GM18861 (cell line): ENCODE data around the gene CHRNA4.
"Not testable (repeated sequence)": the region's sequence is repeated elsewhere in the genome, so short reads cannot be mapped to it uniquely, and the experiment has no call there.

Experiments
- ATAC-seq: cut with Tn5 transposase; IDR thresholded peaks from one replicate; pipeline ENCODE4 v1.9.1; 2021; ENCODE audit not compliant: unreplicated experiment

Gene CHRNA4

GRCh38 chr20:63350597-63351325, 10.4 kb downstream of the CHRNA4 start:
- no peak for ATAC-seq

GRCh38 chr20:63350196-63350595, 11.0 kb downstream of the CHRNA4 start:
- no peak for ATAC-seq

- no peak for ATAC-seq
These were observed 11.6 kb downstream of the CHRNA4 start for GRCh38 chr20:63349516-63349895.

DNA sequence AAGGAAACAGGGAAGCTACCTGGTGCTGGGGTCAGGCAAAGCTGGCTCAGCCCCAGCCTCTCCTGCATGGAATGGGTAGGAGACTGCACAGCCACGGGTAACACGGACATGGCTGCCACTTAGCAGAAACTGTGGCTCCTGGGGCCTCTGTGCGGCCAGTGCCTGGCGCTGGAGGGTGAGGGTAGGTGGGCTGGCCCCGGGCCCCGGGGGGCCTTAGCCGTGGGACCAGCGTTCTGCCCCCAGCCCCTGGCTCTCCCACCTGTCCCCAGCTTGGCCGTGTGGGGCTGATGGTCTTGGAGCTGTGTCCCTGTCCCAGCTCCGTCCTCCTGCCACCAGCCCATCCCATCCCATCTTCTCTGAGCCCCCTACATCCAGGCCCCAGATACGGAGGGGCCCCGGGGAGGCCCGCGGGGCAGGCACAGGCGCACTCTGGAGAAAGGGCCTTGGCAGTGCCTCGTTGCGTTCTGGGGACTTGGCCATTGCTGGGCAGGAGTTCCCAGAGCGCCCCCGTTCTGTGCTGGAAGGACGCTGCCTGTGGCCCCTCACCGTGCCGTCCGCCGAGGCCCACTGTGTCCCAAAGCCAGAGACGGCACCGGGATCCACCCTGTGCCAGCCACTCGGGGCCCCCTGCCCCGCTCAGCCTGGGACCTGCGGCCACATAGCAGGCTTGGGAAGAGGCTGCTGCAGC, 12.2 kb downstream of the CHRNA4 start:
- no peak for ATAC-seq

DNA sequence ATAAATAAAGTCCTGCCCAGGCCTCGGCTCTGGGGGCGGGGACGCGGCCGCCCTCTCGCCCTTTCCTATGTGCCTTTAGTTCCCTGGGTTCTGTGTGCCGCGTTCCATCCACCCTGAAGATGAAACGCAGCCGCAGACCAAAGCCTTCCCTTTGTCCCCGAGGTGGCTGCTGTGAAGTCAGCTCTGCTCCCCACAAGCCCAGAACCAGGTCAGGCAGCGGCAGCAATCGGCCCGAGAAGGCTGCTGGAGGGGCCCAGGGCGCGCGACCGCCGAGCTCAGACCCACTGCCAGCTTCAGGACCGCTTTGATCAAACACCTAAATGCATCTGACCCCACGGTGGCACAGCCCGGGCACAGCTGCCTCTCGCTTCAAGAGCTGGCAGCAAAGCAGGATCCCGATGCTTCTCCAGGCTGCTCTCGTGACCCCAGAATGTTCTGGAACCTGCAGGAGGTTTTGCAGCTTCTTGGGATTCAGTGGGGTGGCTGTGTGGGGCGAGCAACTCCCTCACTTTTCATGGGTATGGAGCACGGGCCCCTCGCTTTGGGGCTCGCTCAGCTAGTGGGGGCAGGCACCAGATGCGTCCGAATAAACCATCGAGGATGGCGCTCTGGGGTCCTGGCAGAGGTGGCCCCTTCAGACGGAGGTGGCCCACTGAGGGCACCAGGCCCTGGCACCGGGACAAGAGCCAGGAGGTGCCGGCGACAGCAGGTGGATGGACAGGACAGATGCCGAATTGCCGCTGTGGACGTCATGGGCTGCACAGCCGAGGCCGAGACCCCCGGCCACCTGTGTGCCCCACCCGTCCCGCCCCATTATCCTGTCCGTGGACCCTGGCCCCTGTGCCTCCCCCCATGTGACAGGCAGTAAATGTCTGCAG, 13.0 kb downstream of the CHRNA4 start:
- no peak for ATAC-seq

- no peak for ATAC-seq
These were observed 13.9 kb downstream of the CHRNA4 start for GRCh38 chr20:63347081-63347741.

DNA sequence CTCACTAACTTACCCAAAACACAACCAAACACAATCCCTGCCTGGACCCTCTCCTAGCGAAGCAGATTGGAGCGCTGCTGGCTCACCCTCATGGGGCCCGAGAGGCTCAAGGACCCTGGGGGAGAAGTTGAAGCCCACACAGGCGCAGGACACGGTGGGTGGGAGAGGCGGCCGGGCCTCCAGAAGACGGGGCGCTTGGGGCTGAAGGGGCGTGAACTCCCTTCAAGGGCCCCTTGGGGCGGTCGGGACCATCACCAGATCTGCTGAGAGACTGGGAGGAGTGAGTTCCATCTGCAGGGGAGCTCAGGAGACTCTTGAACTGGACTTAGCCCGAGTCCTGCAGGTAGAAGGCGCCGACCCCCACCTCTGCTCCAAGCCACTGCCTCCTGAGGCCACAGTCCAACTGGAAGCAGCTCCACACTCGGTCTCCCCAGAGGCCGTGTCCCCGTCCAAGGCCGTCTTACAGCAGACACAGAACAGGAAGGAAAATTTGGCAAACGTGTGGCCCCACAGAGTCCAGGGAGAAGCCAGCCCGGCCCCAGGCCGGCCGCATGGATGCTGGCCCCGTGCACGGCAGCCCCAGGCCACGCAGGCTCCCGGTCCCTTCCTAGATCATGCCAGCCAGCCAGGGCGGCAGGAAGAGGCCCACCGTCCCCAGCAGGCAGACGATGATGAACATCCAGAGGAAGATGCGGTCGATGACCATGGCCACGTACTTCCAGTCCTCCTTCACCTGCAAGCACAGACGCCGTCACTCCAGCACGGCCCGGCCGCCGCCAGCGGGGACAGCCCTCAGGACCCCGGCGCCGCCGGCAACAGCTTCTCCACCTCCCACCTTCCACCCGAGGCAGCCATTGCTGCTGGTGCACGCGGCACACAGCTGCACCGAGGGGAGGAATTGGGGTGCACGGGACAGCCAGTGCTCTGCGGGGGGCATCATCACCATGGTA, 14.7 kb downstream of the CHRNA4 start:
- no peak for ATAC-seq

DNA sequence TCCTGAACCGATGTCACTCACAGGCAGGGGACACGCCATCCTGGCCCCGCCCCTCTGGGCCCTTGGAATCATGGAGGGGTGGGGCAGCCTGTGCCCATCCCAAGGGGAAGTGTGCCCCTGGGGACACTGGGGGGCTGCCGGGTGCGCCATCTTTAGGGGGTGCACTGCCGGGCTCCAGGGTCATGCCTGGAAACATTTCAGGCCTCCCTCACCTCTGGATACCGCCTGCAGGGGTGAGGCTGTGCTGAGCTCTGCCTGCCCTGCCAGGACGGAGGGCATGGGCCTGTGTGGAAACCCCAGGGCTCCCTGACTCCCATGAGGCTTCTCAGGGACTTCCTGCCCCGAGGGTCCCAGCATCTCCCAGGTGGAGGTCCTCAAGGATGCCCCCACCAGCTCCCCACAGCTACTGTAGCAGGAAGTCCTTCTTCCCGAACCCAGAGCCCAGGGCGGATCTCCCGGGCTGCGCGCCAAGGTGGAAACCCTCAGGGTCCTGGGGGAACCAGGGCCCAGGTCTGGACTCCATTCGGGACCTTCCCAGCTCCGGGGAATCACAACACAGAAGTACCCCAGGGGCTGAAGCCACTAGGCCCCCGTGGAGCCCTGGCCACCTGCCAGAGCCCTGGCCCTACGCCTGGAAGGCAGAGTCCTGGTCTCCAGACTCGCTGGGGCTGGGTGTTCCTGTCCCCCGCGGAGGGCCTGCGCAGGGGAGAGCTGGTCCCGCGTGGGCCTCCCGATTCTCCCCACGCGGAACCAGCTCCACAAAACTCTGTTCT, 15.6 kb downstream of the CHRNA4 start:
- ATAC-seq = no peak

DNA sequence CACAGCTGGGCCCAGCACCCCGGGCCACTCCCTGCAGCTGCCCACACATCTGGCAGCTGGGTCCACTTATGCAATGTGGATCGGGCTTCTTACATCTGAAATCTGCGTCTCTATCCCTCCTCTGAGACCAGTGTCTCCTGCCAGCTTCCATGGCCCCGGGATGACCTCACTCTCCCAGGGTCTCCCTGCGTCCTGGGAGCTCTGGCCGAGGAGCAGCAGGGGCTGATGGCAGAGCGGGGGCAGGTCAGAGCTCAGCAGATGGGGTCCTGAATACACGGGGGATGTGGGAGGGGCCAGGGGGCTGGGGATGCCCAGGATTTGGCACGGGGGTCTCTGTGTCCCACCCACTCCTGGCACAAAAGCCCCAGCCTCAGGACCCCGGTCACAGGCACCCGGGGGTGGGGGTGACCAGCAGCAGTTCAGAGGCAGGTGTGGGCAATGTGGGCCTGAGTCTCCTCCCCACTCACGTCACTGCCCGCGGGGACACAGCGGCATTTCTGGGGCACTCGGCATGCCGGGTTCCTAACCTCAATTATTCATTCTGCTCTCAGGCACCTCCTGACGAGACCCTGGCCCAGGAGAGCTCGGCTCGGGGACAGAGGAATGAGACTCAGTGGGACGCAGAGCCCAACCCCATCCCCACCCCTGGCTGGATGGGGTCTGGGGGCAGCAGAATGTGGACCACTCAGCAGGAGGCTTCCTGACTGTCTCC, 16.4 kb downstream of the CHRNA4 start:
- no peak for ATAC-seq

GRCh38 chr20:63343460-63344445, 17.4 kb downstream of the CHRNA4 start:
- no peak for ATAC-seq

- ATAC-seq = no peak
These were observed 18.3 kb downstream of the CHRNA4 start for GRCh38 chr20:63342561-63343459.

DNA sequence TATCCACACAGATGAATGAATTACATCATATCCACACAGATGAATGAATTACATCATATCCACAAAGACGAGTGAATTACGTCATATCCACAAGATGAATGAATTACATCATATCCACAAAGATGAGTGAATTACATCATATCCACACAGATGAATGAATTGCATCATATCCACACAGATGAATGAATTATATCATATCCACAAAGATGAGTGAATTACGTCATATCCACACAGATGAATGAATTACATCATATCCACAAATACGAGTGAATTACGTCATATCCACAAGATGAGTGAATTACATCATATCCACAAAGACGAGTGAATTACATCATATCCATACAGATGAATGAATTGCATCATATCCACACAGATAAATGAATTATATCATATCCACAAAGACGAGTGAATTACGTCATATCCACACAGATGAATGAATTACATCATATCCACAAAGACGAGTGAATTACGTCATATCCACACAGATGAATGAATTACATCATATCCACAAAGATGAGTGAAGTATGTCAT, 20.9 kb downstream of the CHRNA4 start:
- ATAC-seq = not testable (repeated sequence)

- not testable (repeated sequence) for ATAC-seq
These were observed 21.7 kb downstream of the CHRNA4 start for GRCh38 chr20:63339154-63340094.

GRCh38 chr20:63337786-63338420, 23.2 kb downstream of the CHRNA4 start:
- no peak for ATAC-seq
